ENCODE measurements around the gene OR4D10. TPM values are rescaled to one million over a fixed set of nuclear protein-coding genes. Genes with fewer than 3 reads are reported as not detected.
"Not testable (repeated sequence)": the region's sequence is repeated elsewhere in the genome, so short reads cannot be mapped to it uniquely, and the experiment has no call there.

OR4D10 gene
- not detected for polyA plus RNA-seq (ENCODE audit: insufficient read length in 10 of 10)
- long read RNA-seq, donor 1: 0 reads
- long read RNA-seq, donor 2: 0 reads
- long read RNA-seq, donor 3: 0 reads
- long read RNA-seq, donor 4: 0 reads
- long read RNA-seq, donor 5: 0 reads
- long read RNA-seq, donor 6: 0 reads
- long read RNA-seq, donor 7: 0 reads
- long read RNA-seq, donor 8: 0 reads
- long read RNA-seq, donor 9: 0 reads

GRCh38 chr11:59473015-59473414, at the start of gene OR4D10:
TSS of gene OR4D10 (plus strand) at chr11:59473315. CDS start at chr11:59477430, 4,115 bp downstream.
- no peak for DNase-seq

GRCh38 chr11:59423835-59424234, 49.3 kb upstream of the OR4D10 start:
- DNase-seq: no peak

- DNase-seq: no peak
Measured at GRCh38 chr11:59425131-59425530, 48.0 kb upstream of the OR4D10 start.

GRCh38 chr11:59426361-59427067, 46.6 kb upstream of the OR4D10 start, which contains the start of gene OR5A2:
TSS of gene OR5A2 (minus strand) at chr11:59426413. CDS start at chr11:59422953, 3,460 bp downstream.
- no peak for DNase-seq

- DNase-seq: no peak
Measured at GRCh38 chr11:59427068-59427382, 46.1 kb upstream of the OR4D10 start.

- peak; percentile 25 to 45 (median 27) for DNase-seq
Measured at GRCh38 chr11:59429924-59430516, 43.1 kb upstream of the OR4D10 start.

GRCh38 chr11:59436169-59436568, 36.9 kb upstream of the OR4D10 start, which contains the start of gene OR5A1:
TSS of gene OR5A1 (plus strand) at chr11:59436469. CDS start at chr11:59443169, 6,700 bp downstream.
- DNase-seq: no peak

- no peak for DNase-seq
Measured at GRCh38 chr11:59437770-59438169, 35.3 kb upstream of the OR4D10 start.

GRCh38 chr11:59445624-59446023, 27.5 kb upstream of the OR4D10 start:
- not testable (repeated sequence) for DNase-seq

- DNase-seq: no peak
Measured at GRCh38 chr11:59448484-59448883, 24.6 kb upstream of the OR4D10 start.

- no peak for DNase-seq
Measured at GRCh38 chr11:59456661-59457060, 16.5 kb upstream of the OR4D10 start, which contains the start of gene OR4D6. TSS of gene OR4D6 (plus strand) at chr11:59456961. CDS start at chr11:59456961, 0 bp downstream.

GRCh38 chr11:59459916-59460315, 13.2 kb upstream of the OR4D10 start:
- peak; percentile 13 to 49 (median 31) for DNase-seq

- peak; percentile 52 to 78 (median 71) for DNase-seq
Measured at GRCh38 chr11:59463190-59463641, 9.9 kb upstream of the OR4D10 start.

- DNase-seq: no peak
Measured at GRCh38 chr11:59475176-59475575, 2.1 kb downstream of the OR4D10 start.

- DNase-seq: no peak
Measured at GRCh38 chr11:59479906-59480305, 6.8 kb downstream of the OR4D10 start.

GRCh38 chr11:59480359-59480758, 7.2 kb downstream of the OR4D10 start:
- no peak for DNase-seq

GRCh38 chr11:59501931-59502330, 28.8 kb downstream of the OR4D10 start:
- no peak for DNase-seq

- no peak for DNase-seq
Measured at GRCh38 chr11:59503276-59503675, 30.2 kb downstream of the OR4D10 start, which contains the start of gene OR4D11. TSS of gene OR4D11 (plus strand) at chr11:59503576. CDS start at chr11:59503576, 0 bp downstream.

GRCh38 chr11:59510941-59511589, 38.0 kb downstream of the OR4D10 start, which contains the start of gene OR4D9:
TSS of gene OR4D9 (plus strand) at chr11:59511539. CDS start at chr11:59514913, 3,374 bp downstream.
- peak; percentile 1 to 19 (median 4) for DNase-seq

- DNase-seq: no peak
Measured at GRCh38 chr11:59511675-59512074, 38.6 kb downstream of the OR4D10 start.

GRCh38 chr11:59520139-59520538, 47.0 kb downstream of the OR4D10 start:
- not testable (repeated sequence) for DNase-seq

GRCh38 chr11:59520741-59521140, 47.6 kb downstream of the OR4D10 start:
- DNase-seq: no peak
